HG02759 (cell line): ENCODE data around the gene ANGPTL8.

Experiments used
- ATAC-seq: cut with Tn5 transposase; IDR thresholded peaks from one replicate; pipeline ENCODE4 v1.9.1; 2021; ENCODE audit warnings: mild to moderate bottlenecking, moderate library complexity; ENCODE audit not compliant: unreplicated experiment

ANGPTL8 gene

GRCh38 chr19:11236324-11237301, 2.8 kb upstream of the ANGPTL8 start:
- no peak for ATAC-seq

DNA sequence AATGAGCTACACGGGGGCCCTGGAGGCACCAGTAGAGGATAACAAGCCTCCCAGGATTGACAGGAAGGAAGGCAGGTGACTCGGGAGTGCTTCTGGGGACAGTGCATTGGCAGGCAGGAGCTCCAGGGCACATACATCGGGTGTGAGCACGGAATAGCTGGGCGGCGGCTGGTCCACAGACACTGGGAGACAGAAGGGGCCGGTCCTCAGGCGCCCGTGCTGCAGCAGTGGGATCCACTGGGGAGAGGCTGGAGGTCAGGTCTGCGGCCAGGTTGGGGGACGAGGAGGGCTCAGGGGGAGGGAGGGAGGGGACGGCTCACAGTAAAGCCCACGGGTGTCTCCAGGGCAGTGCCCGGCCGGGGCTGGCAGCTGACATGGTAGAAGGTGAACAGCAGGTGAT, 2.1 kb upstream of the ANGPTL8 start:
- ATAC-seq = no peak

DNA sequence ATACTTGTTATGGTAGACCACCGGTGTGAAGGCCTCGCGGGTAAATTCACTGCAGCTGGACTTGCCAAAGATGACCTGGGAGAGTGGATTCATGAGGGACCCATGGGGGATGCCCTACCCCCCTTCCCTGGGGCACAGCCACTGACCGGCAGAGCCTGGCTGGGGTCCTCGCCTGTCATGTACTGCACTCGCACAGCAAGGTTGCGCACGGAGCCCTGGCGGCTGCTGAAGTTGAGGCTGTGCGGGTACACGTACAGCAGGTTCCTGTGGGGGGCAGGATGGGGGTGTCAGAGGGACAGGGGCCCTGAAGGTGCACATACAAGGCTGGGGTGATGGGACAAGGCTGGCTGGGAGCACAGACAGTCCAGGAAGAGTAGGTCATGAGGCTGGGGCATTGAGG, 1.4 kb upstream of the ANGPTL8 start:
- ATAC-seq = no peak

DNA sequence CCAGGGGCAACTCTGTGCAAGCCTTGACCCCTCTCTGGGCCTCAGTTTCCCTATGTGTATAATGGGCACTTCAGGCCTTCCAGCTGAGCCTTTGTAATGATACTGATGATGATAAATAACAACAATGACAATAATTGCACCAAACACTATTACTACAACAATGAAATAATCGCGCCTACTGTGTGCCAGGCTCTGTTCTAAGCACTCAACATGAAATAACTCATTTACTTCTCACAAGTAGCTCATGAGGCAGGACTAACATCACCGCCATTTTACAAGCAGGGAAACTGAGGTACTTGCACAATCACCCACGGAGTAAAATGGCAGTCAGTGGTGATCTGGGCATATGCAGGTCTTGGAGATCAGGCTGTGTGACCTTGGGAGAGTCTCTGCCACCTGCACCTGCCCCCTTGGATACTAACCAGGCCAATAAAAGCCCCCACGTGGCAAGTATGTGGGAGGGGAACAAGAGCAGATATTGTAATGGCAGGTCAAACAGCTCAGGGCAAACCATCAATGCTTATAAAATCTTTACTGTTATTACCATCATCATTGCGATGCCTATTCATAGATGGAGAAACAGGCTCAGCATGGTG, 540 bp upstream of the ANGPTL8 start:
- ATAC-seq = no peak

GRCh38 chr19:11240008-11240444, 607 bp downstream of the ANGPTL8 start:
- no peak for ATAC-seq

DNA sequence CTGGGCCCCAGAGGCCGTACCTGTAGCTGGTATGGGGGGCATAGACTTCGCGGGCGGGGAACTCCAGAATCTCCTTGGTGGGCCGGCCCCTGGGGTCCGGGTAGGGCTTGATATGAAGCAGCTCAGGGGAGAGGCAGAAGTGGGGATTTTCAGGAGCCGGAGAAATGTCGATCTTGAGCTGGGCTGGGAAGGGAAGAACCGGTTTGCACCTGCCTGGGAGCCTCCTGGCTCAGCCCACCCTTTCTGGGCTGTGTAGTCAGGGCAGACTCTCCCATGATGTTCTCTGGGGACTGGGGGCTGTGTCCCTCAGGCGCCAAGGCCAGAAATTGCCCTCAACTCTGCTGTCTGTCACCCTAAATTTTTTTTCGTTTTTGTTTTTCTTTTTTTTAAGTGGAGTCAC, 2.6 kb downstream of the ANGPTL8 start:
- no peak for ATAC-seq

DNA sequence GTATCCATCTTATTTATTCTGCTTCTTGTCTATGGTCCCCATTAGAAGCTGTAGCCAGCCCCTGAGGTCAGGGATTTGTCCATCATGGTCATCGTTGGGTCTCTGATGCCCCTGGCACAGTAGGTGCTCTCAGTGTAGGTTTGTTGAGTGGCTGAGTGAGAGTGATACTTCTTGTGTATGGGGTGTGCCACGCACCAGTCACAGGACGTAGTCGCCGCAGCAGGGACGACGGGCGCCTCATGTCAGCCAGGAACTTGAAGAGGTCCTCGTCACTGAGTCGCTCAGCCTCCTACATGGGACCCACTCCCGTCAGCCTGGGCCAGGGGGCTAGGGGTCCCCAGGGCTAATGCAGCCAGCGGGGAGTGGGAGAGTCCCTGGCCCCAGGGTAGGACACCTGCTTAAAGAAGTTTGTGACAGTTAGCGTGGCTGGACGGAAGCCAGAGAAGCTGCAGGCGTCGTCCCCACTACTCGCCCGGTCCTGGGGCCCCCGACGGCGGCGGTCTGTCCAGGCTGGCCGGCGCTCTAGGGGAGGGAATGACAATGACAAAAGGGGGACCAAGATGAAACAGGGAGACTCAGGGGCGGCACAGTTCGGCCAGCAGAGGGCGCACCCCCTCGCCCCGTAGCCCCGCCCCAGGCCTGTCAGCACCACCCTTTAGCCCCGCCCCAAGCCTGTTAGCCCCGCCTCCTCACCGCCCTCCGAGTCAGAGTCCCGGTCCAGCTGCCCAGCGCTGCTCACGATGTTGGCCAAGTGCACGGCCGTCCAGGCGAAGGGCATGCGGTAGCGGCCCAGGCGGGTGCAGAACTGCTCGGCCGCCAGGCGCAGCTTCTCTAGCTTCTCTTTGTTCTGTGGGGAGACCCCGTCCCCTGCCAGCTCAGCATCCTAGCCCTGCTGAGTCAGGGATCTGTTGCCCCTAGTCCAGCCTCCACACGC, 3.7 kb downstream of the ANGPTL8 start:
- ATAC-seq = peak; percentile 45

DNA sequence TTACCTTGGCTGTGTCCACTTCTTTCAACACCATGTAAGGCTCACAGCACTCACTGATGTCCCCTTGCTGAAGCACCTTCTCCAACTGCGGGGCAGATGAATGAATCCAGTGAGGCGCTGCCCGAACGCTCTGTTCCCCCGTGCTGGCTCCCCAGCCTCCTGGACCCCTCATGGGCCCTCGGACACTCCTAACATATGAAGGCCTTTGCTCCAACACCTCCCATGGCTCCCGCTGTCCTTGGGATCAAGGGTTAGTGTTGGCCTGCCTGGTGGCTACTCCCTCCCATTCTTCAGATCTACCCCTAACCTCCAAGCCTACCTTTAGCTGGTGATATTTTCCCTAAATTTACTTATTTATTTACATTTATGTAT, 4.4 kb downstream of the ANGPTL8 start:
- ATAC-seq = no peak

GRCh38 chr19:11244846-11245589, 5.6 kb downstream of the ANGPTL8 start:
- no peak for ATAC-seq

GRCh38 chr19:11246941-11247340, 7.5 kb downstream of the ANGPTL8 start:
- no peak for ATAC-seq

DNA sequence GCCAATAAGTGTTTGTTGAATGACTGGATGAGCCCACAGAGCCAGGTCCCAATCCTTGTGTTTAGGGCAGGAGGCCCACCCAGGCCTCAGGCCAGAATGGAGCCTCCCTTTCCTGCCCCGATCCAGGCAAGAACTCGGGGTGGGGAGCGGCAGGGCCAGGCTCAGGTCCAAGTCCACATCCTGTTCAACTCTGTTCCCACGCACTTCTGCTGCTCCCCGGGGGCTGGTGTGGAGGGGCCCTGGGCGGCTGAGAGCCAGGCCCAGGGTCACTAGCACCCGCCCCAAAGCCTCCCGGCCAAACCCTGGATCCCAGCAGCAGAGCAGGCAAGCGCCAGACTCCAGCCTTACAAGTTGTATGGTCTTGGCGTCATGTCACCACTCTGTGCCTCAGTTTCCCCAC, 8.0 kb downstream of the ANGPTL8 start:
- ATAC-seq = no peak

DNA sequence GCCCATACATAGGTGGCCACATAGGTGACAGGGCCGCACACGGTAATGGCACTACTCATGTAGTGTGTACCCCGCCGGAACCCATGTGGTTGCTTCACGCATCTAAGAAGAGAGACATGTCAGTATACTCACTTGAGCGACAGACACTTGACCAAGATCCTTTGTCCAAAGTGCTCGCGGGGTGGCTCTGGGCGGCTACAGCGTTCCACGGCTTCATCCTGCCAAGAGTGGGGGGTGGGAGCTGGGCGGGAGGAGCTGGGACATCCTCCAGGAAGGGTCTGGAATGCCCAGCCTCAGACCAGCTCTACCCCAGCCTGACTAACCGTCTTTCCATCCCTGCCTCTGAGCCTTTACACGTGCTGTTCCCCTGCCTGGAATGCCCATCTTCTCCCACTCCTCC, 8.5 kb downstream of the ANGPTL8 start:
- ATAC-seq = no peak

GRCh38 chr19:11248852-11249251, 9.4 kb downstream of the ANGPTL8 start:
- ATAC-seq = no peak

- ATAC-seq = no peak
Measured at GRCh38 chr19:11251217-11251616, 11.8 kb downstream of the ANGPTL8 start.

- no peak for ATAC-seq
Measured at GRCh38 chr19:11251650-11252314, 12.4 kb downstream of the ANGPTL8 start.

GRCh38 chr19:11252665-11253355, 13.4 kb downstream of the ANGPTL8 start:
- ATAC-seq = no peak

DNA sequence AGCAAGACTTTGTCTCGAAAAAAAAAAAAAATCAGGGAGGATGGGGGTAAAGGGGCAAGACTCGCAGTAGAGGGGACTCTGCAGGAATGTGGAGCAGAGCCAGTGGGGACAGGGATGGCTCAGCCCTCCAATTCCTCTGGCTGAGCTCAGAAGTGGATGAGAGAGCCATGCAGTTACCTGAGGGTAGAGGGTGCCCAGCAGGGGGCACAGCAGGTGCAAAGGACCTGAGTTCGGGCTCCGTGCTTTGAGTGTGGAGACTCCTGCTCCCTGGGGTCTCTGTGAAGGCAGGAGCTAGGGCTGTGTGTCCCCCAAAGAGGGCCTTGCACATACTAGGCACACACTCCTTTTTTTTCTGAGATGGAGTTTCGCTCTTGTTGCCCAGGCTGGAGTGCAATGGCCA, 15.2 kb downstream of the ANGPTL8 start:
- ATAC-seq = no peak

GRCh38 chr19:11256189-11256588, 16.8 kb downstream of the ANGPTL8 start:
- no peak for ATAC-seq

DNA sequence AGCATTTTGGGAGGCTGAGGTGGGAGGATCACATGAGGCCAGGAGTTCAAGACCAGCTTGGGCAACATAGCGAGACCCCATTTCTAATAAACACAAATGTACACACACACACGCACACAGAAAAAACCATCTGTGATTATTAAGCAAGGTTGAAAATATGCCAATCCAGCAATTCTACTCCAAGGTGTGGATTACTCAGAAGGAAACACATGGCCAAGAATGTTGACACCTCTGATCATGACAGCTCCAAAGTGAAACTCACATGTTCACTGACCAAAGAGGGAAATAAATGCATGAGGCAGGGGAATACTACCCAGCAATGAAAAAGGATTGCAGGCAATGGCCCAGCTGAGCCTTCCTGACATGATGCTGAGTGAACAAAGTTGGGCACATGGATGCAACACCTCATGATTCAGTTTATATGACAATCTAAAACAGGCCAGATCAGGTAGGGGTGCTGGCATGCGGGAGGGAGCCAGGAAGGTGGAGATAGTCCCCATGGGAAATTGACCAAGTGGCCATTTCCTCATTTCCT, 18.5 kb downstream of the ANGPTL8 start:
- ATAC-seq = no peak
